Measurements from ENCODE around the gene TAS2R41.
"Not testable (repeated sequence)": the region's sequence is repeated elsewhere in the genome, so short reads cannot be mapped to it uniquely, and the experiment has no call there.

TAS2R41 gene

GRCh38 chr7:143456992-143457793 is 20.5 kb upstream of the TAS2R41 start:
- no peak for DNase-seq

- DNase-seq, result no peak
Observed at GRCh38 chr7:143458263-143458662, 19.4 kb upstream of the TAS2R41 start.

GRCh38 chr7:143458681-143459080 is 19.0 kb upstream of the TAS2R41 start:
- no peak for DNase-seq

GRCh38 chr7:143459359-143459758 is 18.3 kb upstream of the TAS2R41 start:
- DNase-seq, result no peak

- no peak for DNase-seq
Observed at GRCh38 chr7:143460271-143460979, 17.2 kb upstream of the TAS2R41 start.

- no peak for DNase-seq
Observed at GRCh38 chr7:143462045-143462444, 15.6 kb upstream of the TAS2R41 start.

GRCh38 chr7:143463556-143463955 is 14.1 kb upstream of the TAS2R41 start:
- DNase-seq, result no peak

- no peak for DNase-seq
Observed at GRCh38 chr7:143463957-143464356, 13.7 kb upstream of the TAS2R41 start.

GRCh38 chr7:143467724-143468123 is 9.9 kb upstream of the TAS2R41 start:
- DNase-seq, result no peak

- DNase-seq, result not testable (repeated sequence)
Observed at GRCh38 chr7:143472071-143472689, 5.5 kb upstream of the TAS2R41 start.

- DNase-seq, result no peak
Observed at GRCh38 chr7:143479055-143479766, 1.5 kb downstream of the TAS2R41 start.

GRCh38 chr7:143480501-143480900 is 2.8 kb downstream of the TAS2R41 start:
- no peak for DNase-seq

GRCh38 chr7:143484119-143484518 is 6.4 kb downstream of the TAS2R41 start:
- no peak for DNase-seq

GRCh38 chr7:143485094-143485493 is 7.4 kb downstream of the TAS2R41 start:
- no peak for DNase-seq

- DNase-seq, result no peak
Observed at GRCh38 chr7:143485500-143485899, 7.8 kb downstream of the TAS2R41 start.

GRCh38 chr7:143486266-143486665 is 8.6 kb downstream of the TAS2R41 start:
- DNase-seq, result not testable (repeated sequence)

- DNase-seq, result no peak
Observed at GRCh38 chr7:143487061-143487460, 9.4 kb downstream of the TAS2R41 start.

- DNase-seq, result no peak
Observed at GRCh38 chr7:143487566-143487965, 9.9 kb downstream of the TAS2R41 start.

GRCh38 chr7:143490717-143491306 is 13.1 kb downstream of the TAS2R41 start:
- DNase-seq, result peak in 1 of 5 donors; percentile 10

- DNase-seq, result peak in 1 of 5 donors; percentile 4
Observed at GRCh38 chr7:143492043-143492471, 14.4 kb downstream of the TAS2R41 start.

GRCh38 chr7:143492799-143493739 is 15.4 kb downstream of the TAS2R41 start:
- no peak for DNase-seq
